HepG2 (cell line): ENCODE data around the gene MRPL20. TPM values are rescaled to one million over a fixed set of nuclear protein-coding genes. Genes with fewer than 3 reads are reported as not detected.

Experiments
- ELF1 ChIP-seq: sonication (generic); formaldehyde crosslinking; IDR thresholded peaks from 2 replicates; pipeline ENCODE4 v1.4.0; 2020; ENCODE audit warnings: missing genetic modification reagents
- FOXO1 ChIP-seq: sonication (generic); formaldehyde crosslinking; IDR thresholded peaks from 2 replicates; pipeline ENCODE4 v1.4.0; 2020; ENCODE audit warnings: missing genetic modification reagents
- HNF1A ChIP-seq, 2 experiments: sonication (generic) in 1 of 2; formaldehyde crosslinking in 1 of 2; IDR thresholded peaks; 2 replicates each; pipeline versions ENCODE4 v1.4.0 to v1.6.1; 2016 to 2020; ENCODE audit warnings: borderline replicate concordance in 1 of 2, low read depth in 1 of 2, mild to moderate bottlenecking in 1 of 2, missing genetic modification reagents in 1 of 2
- IKZF1 ChIP-seq: fragments of 450-650 bp; IDR thresholded peaks from 2 replicates; pipeline ENCODE4 v1.7.1; 2016
- NFE2 ChIP-seq: sonication (generic); formaldehyde crosslinking; IDR thresholded peaks from 2 replicates; pipeline ENCODE4 v1.4.0; 2020; ENCODE audit warnings: missing genetic modification reagents
- NR0B2 ChIP-seq: sonication (generic); formaldehyde crosslinking; IDR thresholded peaks from 2 replicates; pipeline ENCODE4 v1.4.0; 2020; ENCODE audit warnings: mild to moderate bottlenecking, missing genetic modification reagents
- NR2F6 ChIP-seq, 2 experiments: IDR thresholded peaks; 2 replicates each; pipeline ENCODE4 v1.6.1; 2016; ENCODE audit warnings: antibody characterized with exemption in 1 of 2, mild to moderate bottlenecking in 1 of 2
- PHF20 ChIP-seq: sonication (generic); formaldehyde crosslinking; IDR thresholded peaks from 2 replicates; pipeline ENCODE4 v1.5.0; 2020; ENCODE audit warnings: mild to moderate bottlenecking, missing genetic modification reagents
- RXRA ChIP-seq: sonication (generic); formaldehyde crosslinking; IDR thresholded peaks from 2 replicates; pipeline ENCODE4 v1.5.1; 2020; ENCODE audit warnings: missing genetic modification reagents
- SP4 ChIP-seq: sonication (generic); formaldehyde crosslinking; IDR thresholded peaks from 2 replicates; pipeline ENCODE4 v1.8.1; 2023; ENCODE audit warnings: mild to moderate bottlenecking, missing genetic modification reagents
- TEAD3 ChIP-seq: optimal IDR thresholded peaks from 2 replicates; pipeline ENCODE3; 2016; ENCODE audit warnings: borderline replicate concordance
- ZBTB37 ChIP-seq: sonication (generic); formaldehyde crosslinking; IDR thresholded peaks from 2 replicates; pipeline ENCODE4 v1.4.0; 2020; ENCODE audit warnings: mild to moderate bottlenecking, missing genetic modification reagents
- ZFP36L1 ChIP-seq: sonication (generic); formaldehyde crosslinking; IDR thresholded peaks from 2 replicates; pipeline ENCODE4 v1.8.0; 2022; ENCODE audit warnings: mild to moderate bottlenecking, missing genetic modification reagents, moderate library complexity
- ZFP36L2 ChIP-seq: sonication (generic); formaldehyde crosslinking; IDR thresholded peaks from 2 replicates; pipeline ENCODE4 v1.4.0; 2020; ENCODE audit warnings: missing genetic modification reagents
- ZNF430 ChIP-seq: sonication (generic); formaldehyde crosslinking; IDR thresholded peaks from 2 replicates; pipeline ENCODE4 v1.9.0; 2021; ENCODE audit warnings: mild to moderate bottlenecking, missing genetic modification reagents
- ZNF687 ChIP-seq: sonication (generic); formaldehyde crosslinking; IDR thresholded peaks from 2 replicates; pipeline ENCODE4 v1.5.1; 2020; ENCODE audit warnings: mild to moderate bottlenecking, missing genetic modification reagents, moderate library complexity
- polyA plus RNA-seq, 8 experiments: library from polyadenylated mRNA; depleted of rRNA in 3 of 8; stranded (reverse) in 7 of 8; unstranded in 1 of 8; fragments of >200 nt; fragmentation: Illumina TruSeq in 4 of 8; extraction: Trizol in 4 of 8; gene quantifications; 2 replicates each; pipeline versions ENCODE4 v1.2.1 to v1.2.3, GENCODE V29; 2011 to 2016; ENCODE audit warnings: low read depth in 4 of 8, missing spikeins in 1 of 8, mixed read lengths in 1 of 8; ENCODE audit not compliant: insufficient read depth in 1 of 8
- total RNA-seq, 5 experiments: library from RNA; depleted of rRNA; stranded (reverse); fragments of >200 nt; fragmentation: Illumina TruSeq; extraction: Trizol; gene quantifications; 2 replicates each; pipeline ENCODE4 v1.2.3, GENCODE V29; 2016; ENCODE audit warnings: low read depth in 1 of 5

Gene MRPL20
- total and polyA plus RNA-seq, 2 of the 13 experiments (the other 11 are each of a cell fraction or from before 2014, with no cell fraction given) = 59.2 to 127 TPM

GRCh38 chr1:1432951-1433803, 26.1 kb upstream of the MRPL20 start (continued):
- TF ChIP-seq NFE2 (CRISPR knock-in tag) (no peak), SP4 (CRISPR knock-in tag) (no peak; the same call in none of the 2 replicates), ZNF687 (CRISPR knock-in tag) (peak; percentile 86), ELF1 (CRISPR knock-in tag) (peak; percentile 93), ZNF430 (no peak; the same call in 1 of the 2 replicates), TEAD3 (CRISPR knock-in tag) (peak; percentile 91), NR2F6 (IDR thresholded peaks at IDR 0.05) (peak; percentile 99), NR2F6 (CRISPR knock-in tag; IDR thresholded peaks at IDR 0.05) (peak; percentile 99), NR0B2 (CRISPR knock-in tag) (no peak), PHF20 (CRISPR knock-in tag) (no peak; the same call in 1 of the 2 replicates), ZBTB37 (CRISPR knock-in tag) (peak; percentile 30; the same call in 1 of the 2 replicates), HNF1A (IDR thresholded peaks at IDR 0.05; ENCODE audit: low read depth) (peak; percentile 49; the same call in 1 of the 2 replicates), HNF1A (CRISPR knock-in tag; IDR thresholded peaks at IDR 0.05; ENCODE audit: borderline replicate concordance) (peak; percentile 92), ZFP36L2 (CRISPR knock-in tag) (no peak), ZFP36L1 (CRISPR knock-in tag) (0 out of 2 replicates have a peak, but pooled peaks have one; percentile 21), RXRA (CRISPR knock-in tag) (peak; percentile 99), FOXO1 (CRISPR knock-in tag) (peak; percentile 85), IKZF1 (no peak)
